ENCODE results near the gene ACSF2. TPM values are rescaled to one million over a fixed set of nuclear protein-coding genes. Genes with fewer than 3 reads are reported as not detected.

ACSF2 gene
- total RNA-seq, 1 donor, result 63.0 TPM

DNA sequence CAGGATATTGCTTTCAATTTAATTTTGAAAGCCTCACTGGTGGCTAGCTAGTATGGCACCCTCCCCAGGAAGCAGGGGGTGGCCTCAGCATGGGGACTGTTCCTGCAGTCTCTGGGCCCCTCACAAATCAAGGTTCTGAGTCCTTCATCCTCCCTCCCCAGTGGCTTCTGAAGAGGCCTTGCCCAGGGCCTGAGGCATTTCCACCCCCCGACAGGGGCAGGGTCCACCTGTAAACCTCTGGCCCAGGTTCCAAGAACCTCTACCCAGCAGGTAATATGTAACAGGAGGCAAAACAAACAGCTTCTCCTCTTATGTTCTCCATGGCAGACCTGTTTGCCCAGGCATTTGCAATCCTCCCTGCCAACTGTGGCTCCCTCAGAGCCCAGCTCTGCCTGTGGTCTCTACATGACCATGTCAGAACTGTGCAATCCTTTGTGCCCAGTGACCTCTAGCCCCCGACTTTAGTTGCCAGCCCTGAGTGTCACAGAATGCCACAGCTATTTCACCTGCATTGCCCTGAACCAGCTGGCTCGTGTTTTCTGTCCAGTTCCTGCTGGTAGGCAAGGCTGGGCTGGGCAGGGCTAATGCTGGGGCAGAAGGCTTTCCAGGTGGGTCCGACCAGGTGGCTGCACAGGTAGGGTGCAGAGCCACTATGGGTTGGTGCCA, 14.3 kb downstream of the ACSF2 start:
- no peak for DNase-seq (ENCODE audit: insufficient read length, low spot score, missing footprints)
- Histone ChIP-seq H3K4me2 (ENCODE audit: insufficient read depth, low read length) (no peak overlapping the region), H3K36me3 (ENCODE audit: insufficient read depth, low read length) (no peaks in the 10 kb centered on the region), H3K79me2 (ENCODE audit: insufficient read depth, low read length) (peaks cover 7% of the 10 kb centered on the region), H4K20me1 (ENCODE audit: insufficient read depth, low read length) (peaks cover 6% of the 10 kb centered on the region), H3K27ac (ENCODE audit: low read depth, low read length) (no peak overlapping the region), H2AFZ (ENCODE audit: low read length) (no peak overlapping the region), H3K4me1 (ENCODE audit: insufficient read depth, low read length) (peaks cover 4% of the 10 kb centered on the region), H3K27me3 (ENCODE audit: insufficient read depth, low read length) (no peaks in the 10 kb centered on the region), H3K9me3 (ENCODE audit: low read depth, low read length) (no peaks in the 10 kb centered on the region), H3K4me3 (ENCODE audit: insufficient read depth, low read length) (no peak overlapping the region)
- TF ChIP-seq, protein P1, sequence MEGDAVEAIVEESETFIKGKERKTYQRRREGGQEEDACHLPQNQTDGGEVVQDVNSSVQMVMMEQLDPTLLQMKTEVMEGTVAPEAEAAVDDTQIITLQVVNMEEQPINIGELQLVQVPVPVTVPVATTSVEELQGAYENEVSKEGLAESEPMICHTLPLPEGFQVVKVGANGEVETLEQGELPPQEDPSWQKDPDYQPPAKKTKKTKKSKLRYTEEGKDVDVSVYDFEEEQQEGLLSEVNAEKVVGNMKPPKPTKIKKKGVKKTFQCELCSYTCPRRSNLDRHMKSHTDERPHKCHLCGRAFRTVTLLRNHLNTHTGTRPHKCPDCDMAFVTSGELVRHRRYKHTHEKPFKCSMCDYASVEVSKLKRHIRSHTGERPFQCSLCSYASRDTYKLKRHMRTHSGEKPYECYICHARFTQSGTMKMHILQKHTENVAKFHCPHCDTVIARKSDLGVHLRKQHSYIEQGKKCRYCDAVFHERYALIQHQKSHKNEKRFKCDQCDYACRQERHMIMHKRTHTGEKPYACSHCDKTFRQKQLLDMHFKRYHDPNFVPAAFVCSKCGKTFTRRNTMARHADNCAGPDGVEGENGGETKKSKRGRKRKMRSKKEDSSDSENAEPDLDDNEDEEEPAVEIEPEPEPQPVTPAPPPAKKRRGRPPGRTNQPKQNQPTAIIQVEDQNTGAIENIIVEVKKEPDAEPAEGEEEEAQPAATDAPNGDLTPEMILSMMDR (IDR thresholded peaks at IDR 0.05; ENCODE audit: extremely low read depth, low read depth, low read length), result no peak

DNA sequence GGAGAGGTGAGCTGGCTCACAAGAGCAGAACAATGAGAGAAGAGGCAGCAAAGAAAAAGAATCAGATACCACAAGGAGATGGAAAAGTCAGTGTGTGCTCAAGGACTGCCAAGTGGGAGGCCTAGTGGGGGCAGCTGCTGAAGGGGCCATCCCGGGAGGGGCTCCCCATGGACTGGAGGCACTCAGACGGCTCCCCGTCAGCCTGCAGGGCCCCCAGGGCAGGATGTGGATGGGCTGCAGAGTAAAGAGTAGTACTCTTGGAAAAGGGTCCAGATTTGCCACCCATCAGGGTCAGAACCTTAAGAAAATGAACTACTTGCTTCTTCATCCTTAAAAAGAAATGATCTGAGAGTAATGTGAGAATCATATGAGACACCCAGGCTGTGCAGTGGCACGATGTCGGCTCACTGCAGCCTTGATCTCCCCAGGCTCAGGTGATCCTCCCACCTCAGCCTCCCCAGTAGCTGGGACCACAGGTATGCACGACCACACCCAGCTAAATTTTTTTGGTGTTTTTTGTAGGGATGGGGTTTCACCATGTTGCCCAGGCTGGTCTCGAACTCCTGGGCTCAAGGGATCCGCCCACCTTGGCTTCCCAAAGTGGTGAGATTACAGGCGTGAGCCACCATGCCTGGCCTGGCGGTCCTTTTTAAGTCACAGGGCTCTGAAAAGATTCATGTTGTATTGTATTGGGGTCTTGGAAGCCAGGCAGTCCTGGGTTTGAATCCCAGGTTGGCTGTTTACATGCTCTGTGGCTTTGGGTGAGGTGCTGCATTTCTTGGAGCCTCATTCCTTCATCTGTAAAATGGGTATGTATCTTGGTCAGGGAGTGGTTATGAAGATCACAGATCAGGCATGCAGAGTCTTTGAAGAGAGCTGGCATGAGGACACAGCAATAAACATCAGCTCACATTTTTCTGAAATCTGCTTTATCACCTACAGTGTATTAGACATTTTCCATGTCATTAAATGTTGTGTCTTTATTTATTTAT, 15.1 kb downstream of the ACSF2 start:
- no peaks in the 10 kb centered on the region for H3K27me3 ChIP-seq (ENCODE audit: insufficient read depth, low read length)
- H3K27ac ChIP-seq (ENCODE audit: low read depth, low read length), result no peak overlapping the region
- H3K79me2 ChIP-seq (ENCODE audit: insufficient read depth, low read length), result peaks cover 7% of the 10 kb centered on the region
- H3K4me3 ChIP-seq (ENCODE audit: insufficient read depth, low read length), result no peak overlapping the region
- no peak overlapping the region for H3K4me2 ChIP-seq (ENCODE audit: insufficient read depth, low read length)
- TF ChIP-seq, protein P1 (IDR thresholded peaks at IDR 0.05; ENCODE audit: extremely low read depth, low read depth, low read length), result no peak
- H3K4me1 ChIP-seq (ENCODE audit: insufficient read depth, low read length), result peaks cover 4% of the 10 kb centered on the region
- no peaks in the 10 kb centered on the region for H3K36me3 ChIP-seq (ENCODE audit: insufficient read depth, low read length)
- H2AFZ ChIP-seq (ENCODE audit: low read length), result no peak overlapping the region
- no peaks in the 10 kb centered on the region for H3K9me3 ChIP-seq (ENCODE audit: low read depth, low read length)
- DNase-seq (ENCODE audit: insufficient read length, low spot score, missing footprints), result no peak
- H4K20me1 ChIP-seq (ENCODE audit: insufficient read depth, low read length), result peaks cover 8% of the 10 kb centered on the region

DNA sequence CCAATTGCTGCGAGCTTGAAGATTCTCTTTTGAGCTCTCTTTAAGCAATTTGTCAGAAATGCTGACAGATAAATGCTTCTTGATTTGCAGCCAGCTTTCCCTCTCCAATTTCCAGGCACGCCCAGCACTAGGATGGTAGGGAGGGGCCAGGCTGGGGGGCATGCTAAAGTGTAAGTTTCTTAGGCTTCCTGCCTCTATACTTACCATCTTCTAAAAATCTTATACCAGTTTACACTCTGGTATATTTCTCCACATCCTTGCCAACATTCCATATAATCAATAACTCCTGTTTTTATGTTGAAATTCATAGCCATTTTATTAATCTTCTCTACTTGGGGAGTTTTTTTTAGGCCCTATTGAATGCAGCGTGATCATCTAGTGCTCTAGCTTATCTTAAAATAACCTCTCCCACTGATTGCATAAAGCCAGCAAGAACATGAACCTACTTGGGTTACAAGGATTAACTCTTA, 17.5 kb downstream of the ACSF2 start:
- peaks cover 8% of the 10 kb centered on the region for H4K20me1 ChIP-seq (ENCODE audit: insufficient read depth, low read length)
- no peaks in the 10 kb centered on the region for H3K36me3 ChIP-seq (ENCODE audit: insufficient read depth, low read length)
- H3K9me3 ChIP-seq (ENCODE audit: low read depth, low read length), result no peaks in the 10 kb centered on the region
- H3K79me2 ChIP-seq (ENCODE audit: insufficient read depth, low read length), result peaks cover 7% of the 10 kb centered on the region
- H3K27me3 ChIP-seq (ENCODE audit: insufficient read depth, low read length), result no peaks in the 10 kb centered on the region
- no peak overlapping the region for H3K4me3 ChIP-seq (ENCODE audit: insufficient read depth, low read length)
- H3K4me2 ChIP-seq (ENCODE audit: insufficient read depth, low read length), result no peak overlapping the region
- no peak overlapping the region for H2AFZ ChIP-seq (ENCODE audit: low read length)
- TF ChIP-seq, protein P1 (IDR thresholded peaks at IDR 0.05; ENCODE audit: extremely low read depth, low read depth, low read length), result no peak
- peak; percentile 19 for DNase-seq (ENCODE audit: insufficient read length, low spot score, missing footprints)
- no peak overlapping the region for H3K27ac ChIP-seq (ENCODE audit: low read depth, low read length)
- H3K4me1 ChIP-seq (ENCODE audit: insufficient read depth, low read length), result peaks cover 4% of the 10 kb centered on the region
